T-helper 1 cell (primary cell): Measurements from ENCODE around the gene GZMA.
A peak's percentile ranks its signal among the peaks of the same experiment; 100 is the strongest.
"Not testable (repeated sequence)": the region's sequence is repeated elsewhere in the genome, so short reads cannot be mapped to it uniquely, and the experiment has no call there.

Experiments used
- DNase-seq, 5 donors: peaks; one replicate each; pipeline ENCODE4 v3.0.0-alpha.2; 2012 to 2020
- total RNA-seq, 4 donors: gene quantifications; one replicate each; lab custom pipeline; 2026; lab: John Stamatoyannopoulos, UW

Gene GZMA
- total RNA-seq, result 27.8 to 50.1 (median 41.3) reads per million in 4 donors

DNA sequence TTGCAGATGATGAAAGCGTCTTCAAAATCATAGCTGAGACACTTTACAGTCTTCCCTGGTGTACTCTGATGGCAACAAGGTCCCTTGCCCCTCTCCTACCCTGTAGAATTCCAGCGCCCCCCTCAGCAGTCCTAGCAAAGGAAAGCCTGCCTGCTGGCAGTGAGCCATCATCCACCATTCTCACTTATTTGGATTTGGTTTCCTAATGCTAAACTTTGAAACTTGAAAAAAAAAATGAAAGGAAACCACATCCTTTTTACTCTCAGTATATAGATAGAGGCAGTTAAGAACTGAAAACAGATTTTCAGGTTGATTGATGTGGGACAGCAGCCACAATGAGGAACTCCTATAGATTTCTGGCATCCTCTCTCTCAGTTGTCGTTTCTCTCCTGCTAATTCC, at the start of gene GZMA:
TSS of gene GZMA (plus strand) at position 299 of the 400 bp plus-strand sequence. CDS start at position 336, 37 bp downstream.
- peak in 4 of 5 donors; percentile 16 to 76 (median 31) for DNase-seq

DNA sequence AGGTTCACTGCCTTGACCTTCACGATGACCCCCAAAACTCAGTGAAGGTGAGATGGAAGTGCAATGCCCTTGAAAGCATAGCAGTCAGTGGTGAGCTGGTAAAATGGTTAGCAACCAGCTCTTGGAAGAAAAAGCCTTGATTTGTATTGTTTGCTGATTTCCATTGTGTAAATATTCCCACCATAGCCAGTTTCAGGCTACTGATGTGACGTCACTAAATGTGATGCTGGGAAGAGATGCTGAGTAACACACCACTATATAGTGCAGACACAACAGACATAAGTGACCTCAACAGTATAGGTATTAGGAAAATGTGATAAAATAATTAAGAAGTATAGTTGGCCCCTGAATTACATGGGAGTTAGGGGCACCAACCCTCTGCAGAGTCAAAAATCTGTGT, 47.3 kb upstream of the GZMA start:
- no peak for DNase-seq

DNA sequence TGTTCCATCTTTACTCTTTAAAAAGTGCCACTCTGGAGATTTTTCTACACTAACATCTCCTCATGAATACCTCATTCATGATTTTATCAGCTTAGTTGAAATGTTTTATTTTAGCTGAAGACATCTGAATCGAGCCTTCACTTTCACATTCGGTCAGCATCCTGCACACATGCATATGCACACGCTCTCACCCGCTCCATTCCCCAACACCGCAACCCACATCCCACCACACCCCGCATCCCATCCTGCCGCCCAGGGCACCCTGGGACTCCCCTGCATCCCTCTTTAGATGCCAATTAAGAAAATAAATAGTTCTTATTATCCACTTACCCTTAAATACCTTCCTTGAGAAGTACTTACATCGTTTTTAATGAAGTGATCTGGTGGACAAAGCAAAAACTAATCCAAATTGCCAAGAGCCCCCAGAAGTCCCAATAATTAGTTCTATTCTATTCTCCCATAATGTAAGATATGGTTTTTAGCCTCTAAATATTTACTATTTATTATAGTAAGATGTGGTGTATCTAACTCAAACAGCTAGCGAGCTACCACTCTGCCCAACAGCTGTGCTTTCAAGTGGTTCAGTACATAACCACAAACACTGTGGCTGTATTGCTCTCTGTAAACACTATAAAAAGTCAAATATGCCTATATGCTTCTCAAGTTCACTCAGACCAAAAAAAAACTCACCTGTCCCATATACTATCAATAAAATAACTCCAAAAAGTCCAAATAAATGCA, 40.2 kb upstream of the GZMA start:
- DNase-seq, result peak in 3 of 5 donors; percentile 10 to 94 (median 27)

DNA sequence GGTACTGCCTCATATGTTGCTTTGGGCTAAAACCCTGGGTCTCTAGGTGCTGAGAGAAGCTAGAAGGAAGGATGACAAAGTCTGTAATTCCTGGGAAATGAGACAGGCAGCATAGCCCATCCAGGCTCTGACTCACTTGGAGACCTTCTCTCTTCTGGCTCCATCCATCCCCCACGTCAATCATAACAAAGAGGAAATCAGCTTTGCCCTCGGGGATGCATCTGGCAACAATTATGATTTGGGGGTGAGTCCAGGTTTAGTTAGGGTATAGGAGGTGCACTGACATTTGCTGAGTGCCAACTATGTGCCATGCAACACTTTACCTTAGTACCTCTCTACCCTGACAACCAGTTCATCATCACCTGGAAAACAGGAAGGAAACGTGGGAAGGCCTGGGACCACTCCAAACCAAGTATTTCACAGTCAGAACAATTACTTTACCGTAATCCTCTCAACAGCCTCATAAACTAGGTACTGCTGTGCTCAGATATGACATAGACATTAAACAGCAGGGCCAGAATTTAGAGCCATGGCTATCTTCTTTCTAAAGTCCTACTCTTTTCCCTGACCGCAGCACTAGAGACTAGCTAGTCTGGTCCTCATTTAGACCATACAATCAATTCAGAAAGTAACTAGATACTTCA, 39.1 kb upstream of the GZMA start:
- no peak for DNase-seq

DNA sequence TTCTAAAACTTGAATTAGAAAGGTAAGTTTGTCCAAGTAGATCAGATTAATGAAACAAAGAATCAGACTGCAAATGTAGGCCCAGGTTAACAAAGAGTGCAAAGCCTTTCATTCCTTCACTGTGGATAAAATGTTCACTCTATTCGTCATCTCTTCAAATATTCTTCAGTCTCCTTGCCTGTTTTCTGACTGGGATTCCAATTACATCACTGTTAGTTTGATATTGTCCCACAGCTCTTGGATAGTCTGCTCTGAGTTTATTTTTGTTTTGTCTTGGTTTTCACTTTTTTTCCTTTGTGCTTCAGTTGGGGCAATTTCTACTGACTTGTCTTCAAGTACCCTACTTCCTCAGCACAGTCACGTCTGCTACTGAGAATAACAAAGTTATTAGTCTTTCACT, 38.5 kb upstream of the GZMA start:
- DNase-seq, result no peak

DNA sequence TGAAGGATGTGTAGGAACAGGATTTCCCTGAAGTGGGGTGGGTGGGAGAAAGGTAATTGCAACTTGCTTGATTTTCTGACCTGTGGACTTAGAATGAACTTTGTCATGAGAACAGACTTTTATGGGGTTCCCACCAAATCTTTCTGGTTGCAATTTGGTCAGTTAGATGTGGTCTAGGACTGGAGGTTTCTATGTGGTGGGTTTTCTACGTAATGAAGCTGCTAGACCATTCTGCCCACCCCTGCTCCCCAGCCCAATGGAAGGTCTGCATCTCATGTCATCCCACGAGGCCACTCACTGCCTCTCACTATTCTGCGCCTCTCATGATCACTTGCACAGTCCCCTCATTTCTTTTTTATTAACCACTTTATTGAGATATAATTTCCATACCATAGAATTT, 37.9 kb upstream of the GZMA start:
- DNase-seq, result no peak

DNA sequence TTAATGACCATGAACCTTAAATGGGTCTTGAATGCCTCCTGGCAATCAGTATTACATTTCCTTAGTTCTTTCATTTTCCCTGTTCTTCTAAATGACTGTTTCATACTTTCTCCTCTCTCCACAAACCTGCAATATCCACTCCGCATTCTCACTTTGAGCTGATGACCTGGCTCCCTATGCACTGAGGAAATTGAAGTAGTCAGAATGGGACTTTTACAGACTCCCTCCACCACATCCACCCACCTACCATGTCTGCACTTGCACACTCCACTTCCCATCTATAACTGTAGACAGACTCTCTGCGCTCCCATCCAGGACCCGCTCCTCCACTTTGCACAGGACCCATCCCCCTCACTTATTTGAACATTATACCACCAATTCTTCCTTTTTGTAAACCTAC, 36.2 kb upstream of the GZMA start:
- no peak for DNase-seq

DNA sequence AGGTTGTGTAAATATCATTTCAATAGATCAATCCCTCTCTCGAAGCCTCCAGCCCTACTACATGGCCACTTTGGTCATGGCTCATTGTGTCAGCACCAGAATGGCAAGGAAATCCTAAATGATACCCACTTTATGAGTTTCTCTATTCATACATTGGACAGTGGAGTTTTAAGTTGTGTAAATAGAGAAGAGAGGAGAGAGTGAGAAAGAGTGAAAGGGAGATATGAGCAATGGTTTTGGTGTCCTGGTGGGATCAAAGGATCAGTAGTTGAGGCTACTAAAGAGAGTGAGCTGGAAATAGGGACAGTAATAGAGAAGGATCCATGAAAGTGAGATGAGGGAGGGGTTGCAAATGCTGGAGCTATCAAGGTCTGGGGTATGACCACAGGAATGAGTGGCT, 31.5 kb upstream of the GZMA start:
- no peak for DNase-seq

DNA sequence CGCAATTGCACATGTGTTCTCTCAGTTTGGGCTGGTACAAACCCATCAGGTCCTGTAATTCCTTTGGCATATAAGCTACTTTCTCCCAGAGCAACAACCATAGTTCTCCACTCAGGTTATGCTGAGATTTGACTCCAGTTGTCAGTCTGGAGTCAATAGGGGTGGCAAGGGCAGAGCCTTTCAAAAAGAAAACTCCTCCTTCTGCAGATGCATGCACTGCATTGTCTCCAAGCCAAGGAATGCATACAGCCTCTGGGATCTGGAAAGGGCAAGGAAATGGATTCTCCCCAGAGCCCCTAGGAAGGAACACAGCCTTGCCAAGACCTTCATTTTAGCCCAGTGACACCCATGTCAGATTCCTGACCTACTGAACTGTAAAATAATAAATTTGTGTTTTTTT, 31.0 kb upstream of the GZMA start:
- DNase-seq, result no peak

DNA sequence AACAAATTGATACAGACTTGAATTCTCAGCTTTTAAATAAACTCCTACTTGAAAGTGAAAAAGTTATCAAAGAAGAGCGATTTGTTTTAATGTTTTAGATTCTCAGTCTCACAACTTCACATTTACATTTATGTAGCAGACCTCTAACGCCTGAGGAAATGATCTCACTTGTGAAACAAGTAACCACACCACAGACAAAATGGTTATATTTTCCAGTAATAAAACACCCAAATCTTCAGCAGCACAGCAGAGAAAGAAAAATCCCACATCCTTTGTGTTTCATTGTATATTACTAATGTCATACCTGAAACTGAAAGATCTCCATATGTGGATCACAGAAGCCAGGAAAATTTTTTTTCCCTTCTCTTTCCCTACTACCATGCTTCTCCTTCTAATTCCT, 29.8 kb upstream of the GZMA start:
- DNase-seq, result peak in 1 of 5 donors; percentile 87

DNA sequence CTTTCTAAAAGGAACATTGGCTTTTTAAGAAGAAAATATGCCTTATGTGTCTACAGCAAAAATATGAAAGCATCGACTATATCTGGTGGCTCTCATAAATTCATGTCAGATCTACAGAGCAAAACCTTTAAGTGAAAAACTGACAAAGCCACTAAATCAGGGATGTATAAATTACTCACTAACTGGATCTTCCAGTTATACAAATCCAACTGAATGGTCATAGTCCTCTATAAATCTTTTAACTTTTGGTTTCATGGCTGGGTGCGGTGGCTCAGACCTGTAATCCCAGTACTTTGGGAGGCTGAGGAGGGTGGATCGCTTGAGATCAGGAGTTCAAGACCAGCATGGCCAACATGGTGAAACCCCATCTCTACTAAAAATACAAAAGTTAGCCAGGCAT, 29.2 kb upstream of the GZMA start:
- DNase-seq, result no peak

DNA sequence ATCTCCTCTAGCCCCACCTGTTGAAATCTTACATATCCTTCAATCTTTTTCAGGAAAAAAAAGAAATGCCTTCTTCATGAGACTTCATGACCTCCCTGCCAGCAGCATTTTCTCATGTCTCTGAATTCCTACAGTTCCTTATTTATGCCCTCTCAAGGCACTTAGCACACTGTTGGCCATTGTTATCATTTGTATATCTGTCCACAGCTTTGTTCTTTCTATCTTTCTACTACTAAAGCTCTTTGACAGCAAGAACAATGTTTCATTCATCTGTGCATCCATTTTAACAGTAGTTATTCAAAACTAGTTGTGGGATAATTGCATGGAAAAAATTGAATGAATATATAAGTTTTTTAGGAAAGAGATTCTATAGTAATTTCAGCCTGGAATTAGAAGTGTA, 20.9 kb upstream of the GZMA start:
- no peak for DNase-seq

DNA sequence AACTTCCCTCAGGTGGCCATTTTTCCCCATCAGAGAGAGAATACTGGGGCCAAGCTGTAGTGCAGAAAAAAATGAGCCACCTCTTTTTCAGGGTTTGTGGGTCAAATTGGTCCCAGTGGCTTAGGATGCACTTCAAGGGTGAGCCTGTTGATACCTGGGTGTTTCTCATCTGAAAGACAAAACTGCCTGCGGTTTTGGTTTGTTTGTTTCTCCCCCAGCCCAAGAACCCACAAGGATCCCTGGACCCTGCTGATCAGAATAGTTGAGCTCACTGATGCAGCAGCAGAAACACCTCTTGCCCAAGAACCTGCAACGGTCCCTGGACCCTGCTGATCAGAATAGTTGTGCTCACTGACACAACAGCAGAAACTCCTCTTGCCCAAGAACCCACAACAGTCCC, 13.1 kb upstream of the GZMA start:
- DNase-seq, result not testable (repeated sequence)

DNA sequence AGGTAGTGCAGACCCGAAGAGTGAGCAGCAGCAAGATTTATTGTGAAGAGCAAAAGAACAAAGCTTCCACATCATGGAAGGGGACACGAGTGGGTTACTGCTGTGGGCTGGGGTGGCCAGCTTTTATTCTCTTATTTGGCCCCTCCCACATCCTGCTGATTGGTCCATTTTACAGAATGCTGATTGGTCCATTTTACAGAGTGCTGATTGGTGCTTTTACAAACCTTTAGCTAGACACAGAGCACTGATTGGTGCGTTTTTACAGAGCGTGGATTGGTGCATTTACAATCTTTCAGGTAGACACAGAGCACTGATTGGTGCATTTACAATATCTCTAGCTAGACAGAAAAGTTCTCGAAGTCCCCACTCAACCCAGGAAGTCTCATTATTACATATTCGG, 11.4 kb upstream of the GZMA start:
- DNase-seq, result not testable (repeated sequence)

DNA sequence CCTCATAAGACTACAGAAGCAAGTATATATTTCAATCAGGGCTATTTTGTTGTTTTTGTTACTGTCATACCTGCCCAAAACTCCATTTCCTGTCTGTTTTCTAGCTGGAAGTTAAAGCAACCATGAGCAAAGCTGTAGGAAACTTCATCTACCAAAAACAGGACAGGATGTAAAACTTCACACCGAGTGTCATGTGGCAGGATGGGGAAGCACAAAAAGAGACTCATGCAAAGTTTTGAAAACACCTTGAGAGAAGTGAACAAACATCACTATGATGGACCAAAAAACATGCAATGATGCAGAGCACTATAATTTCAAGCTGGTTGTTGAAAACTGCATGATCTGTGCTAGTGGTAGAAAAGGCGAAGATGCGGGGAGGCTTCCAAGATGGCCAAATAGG, 6.3 kb upstream of the GZMA start:
- peak in 1 of 5 donors; percentile 77 for DNase-seq

DNA sequence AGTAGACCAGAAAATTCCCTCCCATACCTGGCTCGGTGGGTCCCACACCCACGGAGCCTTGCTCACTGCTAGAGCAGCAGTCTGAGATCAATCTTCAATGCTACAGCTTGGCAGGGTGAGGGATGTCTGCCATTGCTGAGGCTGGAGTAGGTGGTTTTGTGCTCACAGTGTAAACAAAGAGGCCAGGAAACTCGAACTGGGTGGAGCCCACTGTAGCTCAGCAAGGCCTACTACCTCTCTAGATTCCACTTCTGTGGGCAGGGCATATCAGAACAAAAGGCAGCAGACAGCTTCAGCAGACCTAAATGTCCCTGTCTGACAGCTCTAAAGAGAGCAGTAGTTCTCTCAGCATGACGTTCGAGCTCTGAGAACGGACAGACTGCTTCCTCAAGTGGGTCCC, 5.6 kb upstream of the GZMA start:
- peak in 3 of 5 donors; percentile 16 to 86 (median 20) for DNase-seq

DNA sequence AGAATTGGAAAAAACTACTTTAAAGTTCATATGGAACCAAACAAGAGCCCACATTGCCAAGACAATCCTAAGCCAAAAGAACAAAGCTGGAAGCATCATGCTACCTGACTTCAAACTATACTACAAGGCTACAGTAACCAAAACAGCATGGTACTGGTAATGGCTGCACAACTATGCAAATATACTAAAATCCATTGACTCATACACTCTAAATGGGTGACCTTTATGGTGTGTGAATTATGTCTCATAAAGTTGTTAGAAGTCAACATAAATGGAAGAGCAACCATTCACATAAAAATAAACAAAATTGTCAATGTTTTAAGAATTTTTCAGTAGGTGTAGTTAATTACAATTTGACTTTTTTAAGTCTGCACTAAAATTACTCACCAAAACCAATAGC, 1.3 kb upstream of the GZMA start:
- not testable (repeated sequence) for DNase-seq

DNA sequence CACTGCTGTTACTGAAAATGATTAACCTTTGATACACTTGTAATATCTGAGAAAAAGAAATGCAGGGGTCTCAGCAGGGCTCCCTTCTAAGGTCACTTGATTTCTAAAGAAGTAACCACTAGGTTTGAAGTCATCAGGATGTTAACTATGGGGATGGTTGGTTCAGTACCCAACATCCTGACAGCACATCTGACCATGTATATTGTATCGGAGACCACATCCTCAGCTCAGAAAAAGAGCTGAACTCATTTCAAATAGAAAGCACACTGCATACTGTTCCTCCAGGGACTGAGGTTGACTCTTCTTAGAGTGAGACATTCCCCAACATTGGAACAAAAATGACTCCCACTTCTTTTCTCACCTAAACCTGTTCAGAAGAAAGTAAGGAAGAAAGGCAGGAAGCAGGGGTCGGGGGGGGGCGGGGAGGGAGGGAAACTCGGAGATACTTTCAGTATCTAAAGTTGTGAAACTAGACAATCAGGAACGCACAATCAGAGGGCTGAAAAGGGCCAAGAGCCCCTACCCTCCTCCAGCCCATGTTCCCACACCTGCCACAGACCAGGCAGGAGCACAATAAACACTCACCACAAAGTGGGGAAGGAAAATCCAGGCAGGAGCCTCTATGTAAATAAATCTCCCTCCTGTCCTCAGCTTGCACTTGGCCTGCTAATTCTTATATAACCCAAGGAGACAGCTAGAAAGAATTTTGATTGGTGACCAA, 730 bp upstream of the GZMA start:
- peak in 1 of 5 donors; percentile 84 for DNase-seq

DNA sequence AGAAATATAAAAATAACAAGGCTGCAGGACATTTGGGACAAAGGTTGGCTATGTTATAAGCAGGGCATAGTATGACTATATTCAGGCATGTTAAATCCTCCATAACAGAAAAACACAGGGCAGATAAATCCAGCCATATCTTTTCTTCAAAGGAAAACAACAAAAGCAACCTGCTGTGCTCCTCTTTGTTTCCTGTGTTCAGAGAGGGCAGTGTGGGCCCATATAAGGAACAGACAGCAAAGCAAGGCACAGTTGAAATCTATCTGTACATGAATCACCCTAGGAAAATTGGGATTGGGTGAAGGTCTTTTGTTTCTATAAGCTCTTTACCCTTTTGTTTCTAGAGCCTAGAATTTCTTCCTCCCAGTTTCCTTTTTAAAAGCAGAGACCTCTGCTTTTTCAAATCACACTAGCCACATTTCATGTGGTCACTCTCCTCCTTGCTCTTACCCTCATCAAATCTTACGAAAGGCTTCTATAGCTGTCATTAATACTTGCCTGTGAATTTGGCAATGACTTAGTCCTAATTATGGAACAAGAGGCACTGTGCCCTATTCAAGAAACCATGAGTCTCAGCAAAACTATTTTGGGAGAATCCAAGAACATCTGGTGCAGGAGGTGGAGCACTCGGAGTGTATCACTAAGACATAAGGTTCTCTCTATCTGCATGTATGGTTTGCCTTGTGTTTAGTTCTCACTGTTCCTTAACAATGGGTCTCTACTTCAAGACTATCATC, 1.8 kb downstream of the GZMA start:
- DNase-seq, result no peak

DNA sequence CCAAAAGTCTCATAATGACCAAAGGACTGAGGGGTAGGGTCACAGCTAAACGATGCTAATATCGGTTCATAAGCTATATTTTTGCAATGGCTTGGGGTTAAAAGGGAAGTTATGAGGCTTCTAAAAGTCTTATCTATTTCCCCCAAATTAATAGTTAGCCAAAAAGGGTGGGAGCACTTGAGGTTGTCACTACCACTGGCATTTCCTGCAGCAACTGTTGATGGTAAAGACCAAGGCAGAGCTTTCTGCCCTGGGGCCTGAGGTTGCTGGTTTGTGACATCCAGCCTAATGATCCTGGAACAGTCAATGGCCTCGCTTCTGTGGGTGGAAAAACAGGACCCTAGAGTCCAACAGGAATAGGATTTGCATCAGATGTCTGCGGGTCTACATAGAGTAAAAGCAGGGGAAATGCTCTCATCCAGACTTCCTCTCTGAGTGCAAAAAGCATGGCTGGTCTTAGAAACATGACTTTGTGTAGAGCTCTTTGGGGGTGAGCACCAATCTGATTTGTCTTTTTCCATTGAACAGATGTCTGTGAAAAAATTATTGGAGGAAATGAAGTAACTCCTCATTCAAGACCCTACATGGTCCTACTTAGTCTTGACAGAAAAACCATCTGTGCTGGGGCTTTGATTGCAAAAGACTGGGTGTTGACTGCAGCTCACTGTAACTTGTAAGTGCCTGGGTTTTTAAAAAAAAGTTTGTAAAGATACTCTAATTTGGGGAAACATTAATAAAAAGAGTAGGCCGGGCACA, 2.7 kb downstream of the GZMA start:
- DNase-seq, result no peak

DNA sequence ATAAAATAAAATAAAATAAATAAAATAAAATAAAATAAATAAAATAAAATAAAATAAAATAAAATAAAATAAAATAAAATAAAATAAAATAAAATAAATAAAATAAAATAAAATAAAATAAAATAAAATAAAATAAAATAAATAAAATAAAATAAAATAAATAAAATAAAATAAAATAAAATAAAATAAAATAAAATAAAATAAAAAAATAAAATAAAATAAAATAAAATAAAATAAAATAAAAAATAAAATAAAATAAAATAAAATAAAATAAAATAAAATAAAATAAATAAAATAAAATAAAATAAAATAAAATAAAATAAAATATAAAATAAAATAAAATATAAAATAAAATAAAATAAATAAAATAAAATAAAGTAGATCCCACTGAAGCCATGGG, 3.5 kb downstream of the GZMA start:
- DNase-seq, result not testable (repeated sequence)

DNA sequence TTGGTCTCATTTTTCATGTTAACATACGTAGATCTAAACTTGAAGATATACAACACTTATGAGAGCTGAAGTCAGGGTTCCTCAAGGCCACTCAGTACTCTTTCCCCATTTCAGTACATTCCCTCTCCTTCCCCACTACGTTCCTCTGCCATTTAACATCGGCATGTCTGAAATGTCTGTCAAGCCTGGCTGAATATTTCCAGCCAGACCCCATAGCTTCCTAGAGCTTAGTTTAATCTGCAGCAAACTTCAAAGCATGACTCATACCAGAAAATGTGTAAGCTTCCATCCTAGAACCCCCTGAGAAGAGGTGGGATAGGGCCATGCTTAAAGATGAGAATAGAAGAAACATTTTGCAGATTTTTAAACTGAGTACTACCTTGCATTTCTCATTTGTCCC, 6.2 kb downstream of the GZMA start:
- DNase-seq, result no peak
